Fibroblast of gingiva (primary cell): ENCODE results near the gene CCP110.
A peak's percentile ranks its signal among the peaks of the same experiment; 100 is the strongest.
"Not testable (repeated sequence)": the region's sequence is repeated elsewhere in the genome, so short reads cannot be mapped to it uniquely, and the experiment has no call there.

Source experiments
- DNase-seq: peaks from one replicate; pipeline ENCODE4 v3.0.0-alpha.2; 2011; ENCODE audit warnings: low read depth

CCP110 gene

DNA sequence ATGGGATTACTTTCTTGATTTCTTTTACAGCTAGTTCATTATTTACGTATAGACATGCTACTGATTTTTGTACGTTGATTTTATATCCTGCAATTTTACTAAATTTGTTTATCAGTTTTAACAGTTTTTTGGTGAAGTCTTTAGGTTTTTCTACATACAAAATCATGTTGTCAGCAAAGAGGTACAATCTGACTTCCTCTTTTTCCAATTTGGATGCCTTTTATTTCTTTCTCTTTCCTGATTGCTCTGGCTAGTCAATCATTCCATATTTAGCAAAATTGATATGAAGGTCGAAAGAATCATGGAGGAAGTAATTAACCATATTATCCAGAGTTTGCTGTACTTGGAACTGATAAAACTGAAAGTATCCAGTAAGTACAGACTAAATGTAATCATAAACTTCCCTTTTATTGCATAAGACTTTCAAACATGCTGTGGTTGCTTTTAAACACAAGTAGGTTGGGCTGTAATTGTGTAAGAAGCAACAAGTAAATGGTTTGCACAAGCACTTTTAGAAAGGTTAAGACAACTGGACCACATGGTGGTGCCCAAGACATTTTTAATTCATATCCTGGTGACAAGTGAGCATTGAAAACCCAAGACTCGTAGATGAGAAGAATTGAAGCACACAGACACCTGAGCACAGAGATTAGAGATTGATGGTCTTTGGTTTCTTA lies 10.2 kb upstream of the CCP110 start:
- peak; percentile 71 for DNase-seq

GRCh38 chr16:19515757-19516156 lies 8.0 kb upstream of the CCP110 start:
- no peak for DNase-seq

DNA sequence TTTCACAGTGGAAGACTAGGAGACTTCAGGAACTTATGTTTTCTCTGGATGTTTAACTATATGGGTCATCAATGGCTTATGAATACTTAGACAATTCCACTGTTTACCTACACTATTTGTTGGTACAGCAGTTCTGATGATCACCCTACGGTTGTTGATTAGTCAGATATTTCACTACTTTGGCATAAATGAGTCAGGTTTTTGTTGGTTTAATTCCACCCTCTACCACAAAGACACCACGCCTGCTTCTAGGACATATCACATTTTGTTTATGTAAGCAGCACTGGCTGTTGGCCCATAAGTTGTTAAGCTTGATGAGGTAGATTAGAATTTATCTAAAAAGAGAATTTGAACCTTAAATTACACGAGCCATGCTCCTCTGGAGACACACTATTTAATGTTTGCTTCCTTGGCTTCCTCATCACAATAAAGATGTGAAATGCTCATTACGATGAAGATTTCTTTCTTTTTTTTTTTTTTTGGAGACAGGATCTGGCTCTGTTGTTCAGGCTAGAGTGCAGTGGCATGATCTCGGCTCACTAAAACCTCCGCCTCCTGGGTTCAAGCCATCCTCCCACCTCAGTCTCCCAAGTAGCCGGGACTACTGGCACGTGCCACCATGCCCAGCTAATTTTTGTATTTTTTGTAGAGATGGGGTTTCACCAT lies 6.2 kb upstream of the CCP110 start:
- peak; percentile 74 for DNase-seq

DNA sequence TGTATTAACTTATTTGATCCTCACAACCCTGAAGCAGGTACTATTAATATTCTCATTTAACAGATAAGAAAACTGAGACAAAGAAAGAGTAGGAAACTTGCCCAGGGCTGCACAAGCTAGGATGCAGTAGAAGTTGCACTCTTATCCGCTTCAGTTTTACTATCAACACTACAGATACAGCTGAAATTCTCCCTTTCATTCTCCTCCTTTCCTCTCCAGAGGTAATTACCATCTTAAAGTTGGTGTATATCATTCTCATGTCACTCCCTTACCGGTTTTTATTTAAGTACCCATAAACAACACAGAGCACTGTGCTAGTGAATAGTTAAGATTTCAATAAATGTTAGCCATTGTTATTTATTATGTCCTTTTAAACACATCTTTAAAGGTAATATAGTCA lies 5.4 kb upstream of the CCP110 start:
- DNase-seq = no peak

- DNase-seq = no peak
Measured at GRCh38 chr16:19520861-19521331, 2.8 kb upstream of the CCP110 start.

- peak; percentile 85 for DNase-seq
Measured at GRCh38 chr16:19521471-19522396, 2.0 kb upstream of the CCP110 start, which contains the start of gene GDE1. TSS of gene GDE1 (minus strand) at chr16:19522098. CDS start at chr16:19521964, 134 bp downstream.

- DNase-seq = no peak
Measured at GRCh38 chr16:19522397-19522732, 1.4 kb upstream of the CCP110 start.

DNA sequence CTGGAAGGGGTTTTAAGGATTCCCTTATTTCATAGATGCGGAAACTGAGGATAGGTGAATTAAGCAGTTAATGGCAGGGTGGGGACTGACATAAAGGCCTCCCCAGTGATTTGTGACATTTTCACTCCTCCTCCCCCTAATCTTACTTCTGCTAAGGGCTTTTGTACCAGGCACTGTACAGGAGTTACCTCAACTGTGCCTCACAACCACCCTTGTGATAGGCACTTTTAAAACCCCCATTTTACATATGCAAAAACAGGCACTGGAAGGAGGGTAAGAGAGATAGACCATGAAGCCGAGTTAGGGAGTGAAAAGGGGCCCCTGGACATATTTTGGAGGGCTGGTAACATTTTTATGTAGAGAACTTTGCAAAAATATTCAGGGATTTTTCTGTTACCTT lies 982 bp upstream of the CCP110 start:
- no peak for DNase-seq

- DNase-seq = no peak
Measured at GRCh38 chr16:19523184-19523558, 571 bp upstream of the CCP110 start.

- DNase-seq = no peak
Measured at GRCh38 chr16:19524356-19524615, 544 bp downstream of the CCP110 start.

GRCh38 chr16:19524616-19525384 lies 1.1 kb downstream of the CCP110 start:
- DNase-seq = no peak

DNA sequence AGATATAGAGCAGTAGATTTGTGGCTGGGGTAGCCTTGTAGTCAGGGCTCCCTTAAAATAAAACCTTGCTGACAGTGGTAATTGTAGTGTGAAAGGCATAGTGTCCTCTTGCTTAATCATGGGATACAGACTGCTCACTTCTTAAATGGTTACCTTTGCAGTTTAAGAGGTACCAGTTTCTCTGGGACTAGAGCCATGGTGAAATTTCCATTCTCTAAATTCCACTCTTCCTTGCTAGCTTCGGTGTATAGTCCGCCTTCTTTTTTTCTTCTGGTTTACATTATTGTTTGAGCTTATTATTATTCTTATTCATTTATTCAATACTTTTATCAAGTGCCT lies 1.6 kb downstream of the CCP110 start:
- no peak for DNase-seq

GRCh38 chr16:19527161-19527560 lies 3.4 kb downstream of the CCP110 start:
- DNase-seq = no peak

DNA sequence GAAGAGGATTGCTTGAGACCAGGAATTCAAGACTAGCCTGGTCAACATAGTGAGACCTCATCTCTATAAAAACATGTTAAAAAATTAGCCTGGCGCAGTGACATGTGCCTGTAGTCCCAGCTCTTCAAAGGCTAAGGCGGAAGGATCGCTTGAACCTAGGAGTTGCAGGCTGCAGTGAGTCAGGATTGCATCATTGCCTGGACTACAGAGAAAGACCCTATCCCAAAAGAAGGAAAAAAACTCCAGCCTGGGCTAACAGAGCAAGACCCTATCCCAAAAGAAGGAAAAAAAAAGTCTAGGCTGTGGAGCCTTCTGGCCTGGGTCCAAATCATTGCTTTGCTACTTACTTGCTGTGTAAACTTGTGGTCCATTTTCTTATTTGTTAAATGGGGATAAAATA lies 4.9 kb downstream of the CCP110 start:
- DNase-seq = no peak

DNA sequence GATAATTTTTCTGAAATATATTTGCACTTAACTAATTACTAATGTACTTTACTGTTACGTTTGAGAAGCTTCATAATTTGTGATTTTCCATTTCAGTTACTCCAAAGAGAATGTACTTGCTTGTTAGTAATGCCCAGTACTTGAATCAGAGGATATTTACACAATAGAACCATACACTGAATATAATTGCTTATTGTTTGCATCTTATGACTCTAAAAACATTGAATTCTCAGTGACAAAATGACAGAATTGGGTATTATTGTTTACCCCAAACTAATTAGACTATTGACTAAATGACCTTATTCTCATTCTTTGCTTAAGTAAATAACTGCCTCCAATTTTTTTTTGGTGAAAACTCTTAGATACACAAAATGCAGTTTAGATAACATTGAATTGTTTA lies 8.9 kb downstream of the CCP110 start:
- no peak for DNase-seq

DNA sequence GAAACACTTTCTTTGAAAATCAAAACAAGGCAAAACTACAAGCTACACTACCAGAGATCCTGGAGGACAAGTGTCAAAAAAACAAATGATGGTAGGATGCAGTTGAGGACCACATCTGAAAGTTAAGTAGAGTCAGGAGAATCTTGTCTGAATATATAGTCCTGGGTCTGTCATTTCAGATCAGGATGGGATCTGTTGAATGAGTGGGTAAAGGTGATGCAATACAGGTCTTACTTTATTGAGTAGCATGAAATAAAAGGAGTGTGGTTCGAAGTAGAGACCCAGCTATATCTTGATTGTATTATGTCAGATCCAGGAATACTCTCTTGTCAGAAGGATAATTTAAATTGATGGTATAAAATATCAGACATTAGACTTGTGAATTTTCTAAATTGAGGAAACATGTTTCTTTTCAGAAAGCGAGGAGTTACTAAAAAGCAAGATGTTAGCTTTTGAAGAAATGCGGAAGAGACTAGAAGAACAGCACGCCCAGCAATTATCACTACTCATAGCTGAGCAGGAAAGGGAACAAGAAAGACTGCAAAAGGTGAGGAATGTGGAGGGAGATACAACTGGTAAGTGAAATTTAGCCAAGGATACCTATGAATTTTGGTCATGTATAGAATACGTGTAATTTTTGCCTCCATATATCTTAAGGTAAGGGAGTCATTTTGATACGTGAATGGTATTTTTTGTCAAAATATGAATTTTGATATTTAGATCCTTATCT lies 16.7 kb downstream of the CCP110 start:
- DNase-seq = no peak

GRCh38 chr16:19542138-19542821 lies 18.5 kb downstream of the CCP110 start:
- DNase-seq = no peak

DNA sequence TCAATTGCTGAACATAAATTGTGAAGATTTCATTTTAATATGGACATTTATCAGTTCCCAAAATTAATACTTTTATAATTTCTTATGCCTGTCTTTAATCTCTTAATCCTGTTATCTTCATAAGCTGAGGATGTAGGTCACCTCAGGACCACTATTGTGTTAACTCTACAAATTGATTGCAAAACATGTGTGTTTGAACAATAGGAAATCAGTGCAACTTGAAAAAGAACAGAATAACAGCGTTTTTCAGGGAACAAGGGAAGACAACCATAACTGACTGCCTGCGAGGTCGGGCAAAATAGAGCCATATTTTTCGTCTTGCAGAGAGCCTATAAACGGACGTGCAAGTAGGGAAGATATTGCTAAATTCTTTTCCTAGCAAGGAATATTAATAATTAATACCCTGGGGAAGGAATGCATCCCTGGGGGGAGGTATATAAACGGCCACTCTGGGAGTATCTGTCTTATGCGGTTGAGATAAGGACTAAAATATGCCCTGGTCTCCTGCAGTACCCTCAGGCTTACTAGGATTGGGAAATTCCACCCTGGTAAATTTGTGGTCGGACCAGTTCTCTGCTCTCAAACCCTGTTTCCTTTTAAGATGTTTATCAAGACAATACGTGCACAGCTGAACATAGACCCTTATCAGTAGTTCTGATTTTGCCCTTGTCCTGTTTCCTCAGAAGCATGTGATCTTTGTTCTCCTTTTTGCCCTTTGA lies 19.7 kb downstream of the CCP110 start:
- DNase-seq = not testable (repeated sequence)

DNA sequence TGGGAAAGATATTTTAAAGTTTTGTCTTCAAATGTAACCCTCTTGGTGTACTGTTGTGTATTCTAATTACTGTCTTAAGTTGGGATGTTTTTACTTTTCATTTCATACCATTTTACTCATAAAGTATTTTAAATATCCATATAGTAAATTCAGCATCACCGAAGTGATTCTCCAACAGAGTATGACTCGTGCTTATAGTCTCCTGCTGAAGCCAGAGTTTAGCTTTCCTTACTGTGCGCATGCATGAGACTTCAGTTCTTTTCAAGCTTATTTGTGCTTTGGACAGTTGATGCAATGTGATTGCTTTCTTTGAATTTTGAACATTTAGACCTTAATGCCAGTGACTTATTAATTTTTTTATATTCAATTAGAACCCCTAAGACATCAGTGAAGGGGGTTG lies 24.4 kb downstream of the CCP110 start:
- no peak for DNase-seq

DNA sequence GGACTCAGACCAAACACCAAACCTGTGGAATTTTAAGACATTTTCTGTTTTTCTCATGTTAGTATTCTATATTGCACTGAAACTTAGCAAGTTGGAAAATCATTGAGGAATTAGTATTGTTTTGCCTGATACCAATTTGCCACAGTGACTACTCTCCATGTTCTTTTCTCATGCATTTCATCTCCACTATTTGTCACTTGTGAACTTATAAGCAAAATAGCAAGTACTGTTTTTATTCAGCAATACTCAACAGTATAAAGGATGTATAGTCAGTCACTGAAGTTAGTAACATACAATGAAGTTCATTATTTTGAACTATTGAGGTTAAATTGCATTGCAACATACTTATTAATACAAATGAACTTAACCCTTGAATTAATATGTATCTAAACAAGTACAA lies 25.9 kb downstream of the CCP110 start:
- DNase-seq = no peak
